T-helper 1 cell treated with Interleukin-12 subunit alpha and Interleukin-12 subunit beta and Interleukin-4 antibody, amounts not matched to agents 30 μg/mL and 1 μg/mL, for 36 hours (primary cell): ENCODE data around the gene ARHGAP29.

ENCODE experiments used
- H3K27ac Mint-ChIP-seq: one replicate; pipeline ENCODE4 v1.8.0; 2021; ENCODE audit warnings: mild to moderate bottlenecking, mixed read lengths
- H3K27me3 Mint-ChIP-seq: one replicate; pipeline ENCODE4 v1.8.0; 2021; ENCODE audit warnings: low read depth, mixed read lengths
- H3K36me3 Mint-ChIP-seq: one replicate; pipeline ENCODE4 v1.8.0; 2021; ENCODE audit warnings: low read depth, mixed read lengths
- H3K4me1 Mint-ChIP-seq: one replicate; pipeline ENCODE4 v1.8.0; 2021; ENCODE audit warnings: low read depth, mixed read lengths
- H3K4me3 Mint-ChIP-seq: one replicate; pipeline ENCODE4 v1.8.0; 2021; ENCODE audit warnings: mild to moderate bottlenecking, moderate library complexity, mixed read lengths
- H3K9me3 Mint-ChIP-seq: one replicate; pipeline ENCODE4 v1.8.0; 2021; ENCODE audit warnings: mixed read lengths

ARHGAP29 gene, protein sequence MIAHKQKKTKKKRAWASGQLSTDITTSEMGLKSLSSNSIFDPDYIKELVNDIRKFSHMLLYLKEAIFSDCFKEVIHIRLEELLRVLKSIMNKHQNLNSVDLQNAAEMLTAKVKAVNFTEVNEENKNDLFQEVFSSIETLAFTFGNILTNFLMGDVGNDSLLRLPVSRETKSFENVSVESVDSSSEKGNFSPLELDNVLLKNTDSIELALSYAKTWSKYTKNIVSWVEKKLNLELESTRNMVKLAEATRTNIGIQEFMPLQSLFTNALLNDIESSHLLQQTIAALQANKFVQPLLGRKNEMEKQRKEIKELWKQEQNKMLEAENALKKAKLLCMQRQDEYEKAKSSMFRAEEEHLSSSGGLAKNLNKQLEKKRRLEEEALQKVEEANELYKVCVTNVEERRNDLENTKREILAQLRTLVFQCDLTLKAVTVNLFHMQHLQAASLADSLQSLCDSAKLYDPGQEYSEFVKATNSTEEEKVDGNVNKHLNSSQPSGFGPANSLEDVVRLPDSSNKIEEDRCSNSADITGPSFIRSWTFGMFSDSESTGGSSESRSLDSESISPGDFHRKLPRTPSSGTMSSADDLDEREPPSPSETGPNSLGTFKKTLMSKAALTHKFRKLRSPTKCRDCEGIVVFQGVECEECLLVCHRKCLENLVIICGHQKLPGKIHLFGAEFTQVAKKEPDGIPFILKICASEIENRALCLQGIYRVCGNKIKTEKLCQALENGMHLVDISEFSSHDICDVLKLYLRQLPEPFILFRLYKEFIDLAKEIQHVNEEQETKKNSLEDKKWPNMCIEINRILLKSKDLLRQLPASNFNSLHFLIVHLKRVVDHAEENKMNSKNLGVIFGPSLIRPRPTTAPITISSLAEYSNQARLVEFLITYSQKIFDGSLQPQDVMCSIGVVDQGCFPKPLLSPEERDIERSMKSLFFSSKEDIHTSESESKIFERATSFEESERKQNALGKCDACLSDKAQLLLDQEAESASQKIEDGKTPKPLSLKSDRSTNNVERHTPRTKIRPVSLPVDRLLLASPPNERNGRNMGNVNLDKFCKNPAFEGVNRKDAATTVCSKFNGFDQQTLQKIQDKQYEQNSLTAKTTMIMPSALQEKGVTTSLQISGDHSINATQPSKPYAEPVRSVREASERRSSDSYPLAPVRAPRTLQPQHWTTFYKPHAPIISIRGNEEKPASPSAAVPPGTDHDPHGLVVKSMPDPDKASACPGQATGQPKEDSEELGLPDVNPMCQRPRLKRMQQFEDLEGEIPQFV

DNA sequence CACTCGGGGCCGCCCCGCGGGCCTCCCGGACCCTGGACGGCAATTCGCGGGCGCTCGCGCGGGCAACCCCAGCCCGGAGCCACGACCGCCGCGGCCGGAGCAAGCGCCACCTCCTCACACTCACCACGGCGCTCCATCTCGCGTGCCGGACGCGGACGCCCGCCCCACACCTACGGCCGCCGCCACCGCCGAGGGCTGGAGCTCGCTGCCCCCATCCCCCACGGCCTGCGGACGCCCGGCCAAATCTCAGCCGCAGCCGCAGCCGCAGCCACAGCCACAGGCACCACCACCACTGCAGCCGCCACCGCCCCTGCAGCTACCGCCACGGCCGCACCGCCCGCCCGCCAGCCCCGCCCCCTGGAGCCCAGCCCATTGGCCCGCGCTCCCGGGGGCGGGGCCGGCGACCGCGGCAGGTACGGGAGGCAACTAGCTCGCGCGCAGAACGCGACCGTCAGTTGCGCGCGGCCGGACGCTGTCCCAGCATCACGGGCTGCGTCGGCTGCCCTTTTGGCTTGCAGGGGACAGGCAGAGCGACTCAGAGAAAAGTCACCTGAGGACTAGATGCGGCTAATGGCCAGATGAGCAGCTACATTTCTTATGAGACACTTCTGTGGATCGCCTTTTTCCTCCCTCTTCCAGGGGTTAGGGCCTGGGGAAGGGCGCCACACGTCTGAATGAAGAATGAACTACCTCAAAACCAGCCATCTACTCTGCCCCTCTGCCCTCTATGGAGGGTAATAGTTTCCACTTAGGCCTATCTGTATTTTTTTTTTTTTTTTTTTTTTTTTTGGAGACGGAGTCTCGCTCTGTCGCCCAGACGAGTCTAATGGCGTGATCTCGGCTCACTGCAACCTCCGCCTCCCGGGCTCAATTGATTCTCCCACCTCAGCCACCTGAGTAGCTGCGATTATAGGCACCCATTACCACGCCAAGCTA is at the start of gene ARHGAP29:
Gene ARHGAP29, minus strand, starts transcription at position 294 of the 936 bp plus-strand sequence. CDS start 5,973 bp downstream, outside the sequence.
- Mint-ChIP-seq H3K9me3 (peaks cover 3% of the 10 kb centered on the region), H3K27me3 (peaks cover 83% of the 10 kb centered on the region), H3K36me3 (no peaks in the 10 kb centered on the region), H3K27ac (no peak within 1 kb of the TSS), H3K4me1 (peaks cover 11% of the 10 kb centered on the region), H3K4me3 (peak within 1 kb of the TSS; percentile 46)

DNA sequence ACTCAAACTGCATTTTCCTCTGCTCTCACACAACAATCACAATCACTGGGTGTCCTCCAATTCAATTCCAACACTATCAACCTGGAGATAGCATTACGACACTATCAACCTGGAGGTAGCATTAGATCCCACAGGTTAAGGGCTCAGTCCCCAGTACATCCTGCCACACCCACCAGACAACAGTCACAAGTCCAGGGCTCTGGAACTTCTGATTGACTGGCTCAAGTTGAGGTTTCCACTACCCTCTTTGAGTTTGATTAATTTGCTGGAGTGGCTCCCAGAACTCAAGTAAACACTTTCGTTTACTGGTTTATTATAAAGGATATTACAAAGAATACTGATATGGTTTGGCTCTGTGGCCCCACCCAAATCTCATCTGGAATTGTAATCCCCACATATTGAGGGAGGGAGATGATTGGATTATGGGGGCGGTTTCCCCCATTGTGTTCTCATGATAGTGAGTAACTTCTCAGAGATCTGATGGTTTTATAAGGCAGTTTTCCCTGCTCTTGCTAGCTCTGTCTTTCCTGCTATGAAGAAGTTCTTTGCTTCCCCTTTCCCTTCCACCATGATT is 49.6 kb upstream of the ARHGAP29 start:
- no peaks in the 10 kb centered on the region for H3K9me3 Mint-ChIP-seq
- H3K27ac Mint-ChIP-seq, result no peak overlapping the region
- peaks cover 46% of the 10 kb centered on the region for H3K27me3 Mint-ChIP-seq
- H3K4me3 Mint-ChIP-seq, result no peak overlapping the region
- no peaks in the 10 kb centered on the region for H3K36me3 Mint-ChIP-seq
- no peaks in the 10 kb centered on the region for H3K4me1 Mint-ChIP-seq

DNA sequence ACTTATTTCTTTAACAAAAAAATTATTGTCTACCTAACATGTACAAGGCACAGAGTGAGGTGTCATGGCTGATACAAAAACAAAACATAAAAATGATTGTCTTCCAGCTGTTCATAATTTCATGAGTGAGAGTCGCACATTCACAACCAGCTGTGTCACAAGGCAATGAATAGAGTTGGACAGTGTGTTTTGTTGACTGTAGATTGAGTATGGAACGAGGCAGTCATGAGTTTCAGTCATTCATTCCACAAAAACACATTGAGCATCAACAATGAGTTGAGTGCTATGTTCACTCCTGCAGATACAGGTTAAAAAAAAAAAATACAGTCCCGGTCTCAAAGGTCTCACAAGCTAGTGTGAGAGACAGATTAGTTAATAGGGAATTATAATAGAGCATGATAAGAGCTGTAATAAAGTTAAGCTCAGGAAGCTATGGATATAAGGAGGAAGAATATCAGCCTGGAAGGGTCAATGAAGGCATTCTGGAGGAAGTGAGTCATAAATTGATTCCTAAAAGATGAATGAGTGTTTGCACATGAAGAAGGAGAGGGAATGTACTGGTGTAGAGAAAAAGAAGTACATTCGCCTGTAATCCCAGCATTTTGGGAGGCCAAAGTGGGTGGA is 47.8 kb upstream of the ARHGAP29 start:
- Mint-ChIP-seq H3K4me1 (no peaks in the 10 kb centered on the region), H3K27ac (no peak overlapping the region), H3K36me3 (no peaks in the 10 kb centered on the region), H3K4me3 (no peak overlapping the region), H3K27me3 (peaks cover 39% of the 10 kb centered on the region), H3K9me3 (no peaks in the 10 kb centered on the region)

DNA sequence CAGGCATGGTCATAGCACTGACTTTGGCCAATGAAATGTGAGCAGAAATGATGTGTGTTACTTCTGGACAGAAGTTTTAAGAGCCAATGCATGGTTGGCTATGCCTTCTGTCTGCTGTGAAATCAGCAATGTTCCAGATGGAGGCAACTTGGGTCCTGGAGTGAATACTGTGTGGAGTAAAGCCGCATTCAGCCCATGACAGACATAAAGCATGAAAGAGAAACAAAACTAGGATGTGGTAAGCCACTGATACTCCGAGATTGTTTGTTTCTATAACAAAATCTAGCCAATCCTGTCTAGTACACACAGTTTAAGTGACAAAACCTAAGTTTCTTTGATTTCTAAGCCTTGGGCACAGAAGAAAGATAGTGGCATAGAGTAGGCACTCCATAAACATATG is 47.1 kb upstream of the ARHGAP29 start:
- H3K4me3 Mint-ChIP-seq, result no peak overlapping the region

GRCh38 chr1:94283462-94283861 is 46.1 kb upstream of the ARHGAP29 start:
- no peaks in the 10 kb centered on the region for H3K9me3 Mint-ChIP-seq

More for the DNA sequence above, 47.1 kb upstream of the ARHGAP29 start:
- H3K9me3 Mint-ChIP-seq, result no peaks in the 10 kb centered on the region
- H3K27ac Mint-ChIP-seq, result no peak overlapping the region
- no peaks in the 10 kb centered on the region for H3K4me1 Mint-ChIP-seq
- H3K27me3 Mint-ChIP-seq, result peaks cover 42% of the 10 kb centered on the region
- no peaks in the 10 kb centered on the region for H3K36me3 Mint-ChIP-seq

DNA sequence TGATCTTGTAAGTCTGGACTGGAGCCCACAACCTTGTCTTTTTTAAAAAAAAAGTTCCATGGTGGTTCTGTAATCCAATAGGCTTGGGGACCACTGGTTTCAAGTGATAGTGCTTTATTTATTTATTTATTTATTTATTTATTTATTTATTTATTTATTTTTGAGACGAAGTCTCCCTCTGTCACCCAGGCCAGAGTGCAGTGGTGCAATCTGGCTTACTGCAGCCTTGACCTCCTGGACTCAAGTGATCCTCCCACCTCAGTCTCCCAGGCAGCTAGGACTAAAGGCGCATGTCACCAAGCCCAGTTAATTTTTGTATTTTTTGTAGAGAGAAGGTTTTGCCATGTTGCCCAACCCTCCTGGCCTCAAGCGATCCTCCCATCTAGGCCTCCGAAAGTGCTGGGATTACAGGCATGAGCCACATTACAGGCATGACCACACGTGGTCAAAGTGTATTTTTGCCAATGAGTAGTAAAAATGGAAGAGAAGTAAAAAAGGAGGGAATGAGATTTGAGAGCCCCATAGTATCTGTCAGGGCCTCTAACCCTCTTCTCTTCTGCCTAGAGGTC is 44.8 kb upstream of the ARHGAP29 start:
- H3K36me3 Mint-ChIP-seq, result no peaks in the 10 kb centered on the region
- H3K27me3 Mint-ChIP-seq, result peaks cover 37% of the 10 kb centered on the region
- no peak overlapping the region for H3K4me3 Mint-ChIP-seq
- H3K9me3 Mint-ChIP-seq, result no peaks in the 10 kb centered on the region
- no peak overlapping the region for H3K27ac Mint-ChIP-seq
- H3K4me1 Mint-ChIP-seq, result no peaks in the 10 kb centered on the region

More at GRCh38 chr1:94283462-94283861, 46.1 kb upstream of the ARHGAP29 start:
- no peak overlapping the region for H3K27ac Mint-ChIP-seq
- H3K4me3 Mint-ChIP-seq, result no peak overlapping the region
- no peaks in the 10 kb centered on the region for H3K4me1 Mint-ChIP-seq
- peaks cover 37% of the 10 kb centered on the region for H3K27me3 Mint-ChIP-seq
- H3K36me3 Mint-ChIP-seq, result no peaks in the 10 kb centered on the region

GRCh38 chr1:94281361-94282142 is 44.2 kb upstream of the ARHGAP29 start:
- H3K36me3 Mint-ChIP-seq, result no peaks in the 10 kb centered on the region
- no peaks in the 10 kb centered on the region for H3K9me3 Mint-ChIP-seq
- H3K27ac Mint-ChIP-seq, result no peak overlapping the region
- H3K4me1 Mint-ChIP-seq, result no peaks in the 10 kb centered on the region
- no peak overlapping the region for H3K4me3 Mint-ChIP-seq
- H3K27me3 Mint-ChIP-seq, result peaks cover 37% of the 10 kb centered on the region

DNA sequence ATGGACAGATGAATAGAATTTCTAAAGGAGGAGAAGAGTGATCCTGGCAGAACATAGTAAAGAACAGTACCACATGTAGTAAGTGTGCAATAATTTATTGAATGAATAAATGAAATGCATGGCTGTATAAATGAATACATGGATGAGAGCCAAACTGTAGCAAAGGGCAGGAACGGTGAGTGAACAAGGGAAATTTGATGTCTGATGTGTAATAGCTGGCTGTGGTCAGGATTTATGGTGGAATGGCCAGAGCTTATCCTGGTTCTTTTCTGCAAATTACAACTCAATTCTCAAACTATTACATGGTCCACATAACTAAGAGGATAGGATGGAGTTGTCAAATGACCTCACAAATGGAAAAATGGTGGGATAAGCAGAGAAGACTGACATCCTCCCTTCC is 43.2 kb upstream of the ARHGAP29 start:
- H3K9me3 Mint-ChIP-seq, result no peaks in the 10 kb centered on the region
- H3K36me3 Mint-ChIP-seq, result no peaks in the 10 kb centered on the region
- H3K27me3 Mint-ChIP-seq, result peaks cover 37% of the 10 kb centered on the region
- no peak overlapping the region for H3K27ac Mint-ChIP-seq
- no peak overlapping the region for H3K4me3 Mint-ChIP-seq
- H3K4me1 Mint-ChIP-seq, result no peaks in the 10 kb centered on the region

DNA sequence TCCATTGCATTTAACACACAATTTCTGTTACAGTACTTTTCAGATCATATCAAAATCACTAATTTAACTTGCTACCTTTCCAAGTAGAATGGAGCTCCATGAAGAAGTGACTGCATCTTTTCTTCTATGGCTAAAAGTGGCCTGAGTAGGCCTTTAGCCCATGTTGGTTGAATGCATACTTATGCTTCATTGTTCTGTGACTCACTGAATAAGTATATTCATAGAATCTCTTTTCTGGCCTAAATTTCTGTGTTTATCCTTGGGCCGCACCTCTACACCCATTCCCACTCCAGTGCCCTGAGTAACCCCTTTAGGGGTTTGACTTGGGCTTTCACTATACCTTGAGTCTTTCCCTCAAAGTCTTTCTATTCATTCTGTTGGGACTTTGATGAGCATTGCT is 42.1 kb upstream of the ARHGAP29 start:
- no peaks in the 10 kb centered on the region for H3K4me1 Mint-ChIP-seq
- no peaks in the 10 kb centered on the region for H3K36me3 Mint-ChIP-seq
- peaks cover 30% of the 10 kb centered on the region for H3K27me3 Mint-ChIP-seq
- no peak overlapping the region for H3K4me3 Mint-ChIP-seq
- H3K9me3 Mint-ChIP-seq, result no peaks in the 10 kb centered on the region
- no peak overlapping the region for H3K27ac Mint-ChIP-seq

DNA sequence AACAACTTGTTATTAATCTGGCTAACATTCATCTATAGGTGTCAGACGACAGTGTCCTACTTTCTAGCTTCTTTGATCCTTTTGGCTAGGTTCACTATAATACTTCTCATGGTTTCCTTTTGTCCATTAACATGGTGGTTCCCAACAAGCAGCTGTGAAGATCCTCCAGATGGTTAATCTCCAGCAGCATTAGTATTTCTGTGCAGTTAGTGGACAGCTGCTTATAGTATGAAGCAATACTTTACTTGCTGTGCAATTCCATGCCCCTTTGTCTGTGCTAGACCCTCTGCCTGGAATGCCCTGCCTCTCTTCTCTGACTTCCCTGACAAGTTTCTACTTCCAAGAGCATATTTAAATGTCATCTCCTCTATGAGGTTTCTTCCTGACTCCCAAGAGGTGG is 41.7 kb upstream of the ARHGAP29 start:
- no peak overlapping the region for H3K27ac Mint-ChIP-seq
- no peaks in the 10 kb centered on the region for H3K36me3 Mint-ChIP-seq
- H3K27me3 Mint-ChIP-seq, result peaks cover 26% of the 10 kb centered on the region
- no peaks in the 10 kb centered on the region for H3K4me1 Mint-ChIP-seq
- H3K4me3 Mint-ChIP-seq, result no peak overlapping the region
- H3K9me3 Mint-ChIP-seq, result no peaks in the 10 kb centered on the region

DNA sequence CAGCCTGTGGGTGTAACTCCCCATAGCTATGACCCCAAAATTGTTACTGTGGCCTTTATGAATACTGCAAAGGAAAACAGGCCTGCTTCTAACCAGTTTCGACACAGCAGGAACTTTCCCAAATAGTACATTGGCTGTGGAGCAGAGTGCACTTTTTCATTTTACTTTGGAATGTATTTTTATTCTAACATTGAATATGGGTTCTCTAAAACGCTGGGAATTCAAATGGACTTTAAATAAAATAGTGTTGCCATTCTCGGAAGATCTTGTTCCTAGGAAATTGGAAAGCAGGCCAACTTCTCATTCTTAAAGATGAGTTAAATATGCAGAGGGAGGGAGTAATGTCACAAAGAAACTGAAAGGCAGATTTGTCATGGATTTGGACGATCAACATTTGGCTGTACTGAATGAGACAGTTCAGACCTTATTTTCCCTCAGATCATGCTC is 39.6 kb upstream of the ARHGAP29 start:
- Mint-ChIP-seq H3K27ac (no peak overlapping the region), H3K4me3 (no peak overlapping the region), H3K27me3 (peaks cover 13% of the 10 kb centered on the region), H3K4me1 (no peaks in the 10 kb centered on the region), H3K9me3 (no peaks in the 10 kb centered on the region), H3K36me3 (no peaks in the 10 kb centered on the region)

DNA sequence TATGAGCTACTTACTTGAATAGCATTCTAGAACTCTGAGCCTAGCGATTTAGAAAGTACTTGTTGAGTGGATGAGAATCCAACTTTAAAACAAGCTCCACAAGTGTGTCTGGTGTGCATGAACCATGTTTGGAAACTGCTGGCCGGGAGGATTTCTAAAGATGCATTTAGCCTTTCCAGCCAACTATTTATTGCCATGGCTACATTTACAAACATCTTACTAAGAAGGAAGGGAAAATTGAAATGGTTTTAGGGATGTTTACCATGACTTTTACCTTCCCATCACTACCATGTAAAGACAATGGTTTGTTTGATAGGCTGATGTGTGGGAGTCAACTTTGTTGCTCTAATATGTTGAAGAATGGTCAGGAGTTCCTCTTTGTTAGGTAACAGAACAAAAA is 37.7 kb upstream of the ARHGAP29 start:
- H3K27me3 Mint-ChIP-seq, result peaks cover 8% of the 10 kb centered on the region
- no peaks in the 10 kb centered on the region for H3K4me1 Mint-ChIP-seq
- no peaks in the 10 kb centered on the region for H3K36me3 Mint-ChIP-seq
- H3K27ac Mint-ChIP-seq, result no peak overlapping the region
- H3K4me3 Mint-ChIP-seq, result no peak overlapping the region
- no peaks in the 10 kb centered on the region for H3K9me3 Mint-ChIP-seq
